ENCODE measurements around the gene SEC62.

GRCh38 chr3:170038434-170039110 lies 72.0 kb downstream of the SEC62 start:
- TF ChIP-seq POLR2AphosphoS5 (IDR thresholded peaks at IDR 0.05; ENCODE audit: borderline replicate concordance, low read depth, low read length) (no peak), EZH2 (IDR thresholded peaks at IDR 0.05) (no peak)
